ENCODE data around the gene PPP1R3F. TPM values are rescaled to one million over a fixed set of nuclear protein-coding genes. Genes with fewer than 3 reads are reported as not detected.
"Not testable (repeated sequence)": the region's sequence is repeated elsewhere in the genome, so short reads cannot be mapped to it uniquely, and the experiment has no call there.

PPP1R3F gene
- total RNA-seq, 1 donor from 2014 or later = 7.9 TPM

- DNase-seq (ENCODE audit: low spot score) = no peak
Measured at GRCh38 chrX:49310371-49310770, 40.8 kb downstream of the PPP1R3F start.

DNA sequence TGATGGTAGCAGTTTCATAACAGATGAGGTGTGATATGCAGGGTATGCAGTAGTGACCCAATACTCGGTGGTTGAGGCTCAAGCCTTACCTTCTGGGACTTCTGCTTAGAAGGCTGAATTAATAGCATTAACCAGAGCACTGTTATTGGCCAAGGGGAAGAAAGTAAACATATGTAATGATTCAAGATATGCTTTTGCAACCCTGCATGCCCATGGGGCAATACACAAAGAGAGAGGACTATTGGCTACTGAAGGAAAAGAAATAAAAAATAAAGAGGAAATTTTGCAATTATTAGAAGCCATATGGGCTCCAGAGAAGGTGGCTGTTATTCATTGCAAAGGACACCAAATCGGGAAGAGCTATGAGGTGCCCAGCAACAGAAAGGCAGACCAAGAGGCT is 42.6 kb downstream of the PPP1R3F start:
- H3K9me3 Mint-ChIP-seq = no peaks in the 10 kb centered on the region
- H3K27ac Mint-ChIP-seq = no peak overlapping the region
- peaks cover 1% of the 10 kb centered on the region for H3K27me3 Mint-ChIP-seq (ENCODE audit: low read depth)
- DNase-seq (ENCODE audit: low spot score) = no peak
- no peaks in the 10 kb centered on the region for H3K36me3 Mint-ChIP-seq (ENCODE audit: low read depth)
- peaks cover 15% of the 10 kb centered on the region for H3K4me1 Mint-ChIP-seq (ENCODE audit: low read depth)
- no peak overlapping the region for H3K4me3 Mint-ChIP-seq (ENCODE audit: low read depth)
- intact Hi-C loops (cut with micrococcal nuclease) = no loop called here

More at GRCh38 chrX:49310371-49310770, 40.8 kb downstream of the PPP1R3F start:
- Mint-ChIP-seq H3K36me3 (ENCODE audit: low read depth) (no peaks in the 10 kb centered on the region), H3K9me3 (no peaks in the 10 kb centered on the region), H3K4me3 (ENCODE audit: low read depth) (no peak overlapping the region), H3K27me3 (ENCODE audit: low read depth) (peaks cover 5% of the 10 kb centered on the region), H3K4me1 (ENCODE audit: low read depth) (peaks cover 15% of the 10 kb centered on the region), H3K27ac (no peak overlapping the region)
- intact Hi-C loops (cut with micrococcal nuclease) = no loop called here

DNA sequence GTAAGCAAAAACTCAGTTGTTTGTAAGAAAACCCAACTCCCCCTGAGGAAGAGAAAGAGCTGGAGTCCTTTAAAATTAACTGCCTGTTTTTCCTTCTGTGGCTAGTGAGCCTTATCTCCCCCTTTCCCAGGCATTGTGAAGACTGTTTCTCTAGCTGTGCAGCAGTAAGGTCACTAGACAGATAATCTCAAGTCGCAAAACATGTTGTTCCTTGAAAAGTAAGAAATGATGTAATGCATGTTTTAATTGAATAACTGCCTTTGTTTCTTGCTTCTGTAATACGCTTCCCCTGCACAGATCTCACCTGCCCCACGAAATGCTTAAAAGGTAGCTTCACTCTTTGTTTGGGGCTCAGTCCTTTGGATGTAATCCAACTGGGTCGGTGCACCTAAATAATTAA is 46.5 kb downstream of the PPP1R3F start:
- intact Hi-C loops (cut with micrococcal nuclease) = no loop called here
- no peaks in the 10 kb centered on the region for H3K9me3 Mint-ChIP-seq
- H3K36me3 Mint-ChIP-seq (ENCODE audit: low read depth) = no peaks in the 10 kb centered on the region
- H3K27me3 Mint-ChIP-seq (ENCODE audit: low read depth) = no peaks in the 10 kb centered on the region
- H3K4me1 Mint-ChIP-seq (ENCODE audit: low read depth) = no peaks in the 10 kb centered on the region
- no peak overlapping the region for H3K4me3 Mint-ChIP-seq (ENCODE audit: low read depth)
- no peak for DNase-seq (ENCODE audit: low spot score)
- H3K27ac Mint-ChIP-seq = no peak overlapping the region

GRCh38 chrX:49321737-49322136 is 52.1 kb downstream of the PPP1R3F start, which contains the start of gene GAGE12J:
Gene GAGE12J, plus strand, starts transcription at chrX:49322037. Its CDS starts 1,157 bp downstream, at chrX:49323194.
- H3K27ac Mint-ChIP-seq; intact Hi-C loops (cut with micrococcal nuclease); H3K4me3 Mint-ChIP-seq (ENCODE audit: low read depth); H3K4me1 Mint-ChIP-seq (ENCODE audit: low read depth); H3K27me3 Mint-ChIP-seq (ENCODE audit: low read depth); H3K36me3 Mint-ChIP-seq (ENCODE audit: low read depth); H3K9me3 Mint-ChIP-seq; DNase-seq (ENCODE audit: low spot score): not testable (repeated sequence)

GRCh38 chrX:49322266-49322665 is 52.7 kb downstream of the PPP1R3F start:
- H3K27ac Mint-ChIP-seq; H3K4me3 Mint-ChIP-seq (ENCODE audit: low read depth); H3K36me3 Mint-ChIP-seq (ENCODE audit: low read depth); H3K9me3 Mint-ChIP-seq; DNase-seq (ENCODE audit: low spot score); H3K27me3 Mint-ChIP-seq (ENCODE audit: low read depth); intact Hi-C loops (cut with micrococcal nuclease); H3K4me1 Mint-ChIP-seq (ENCODE audit: low read depth): not testable (repeated sequence)

DNA sequence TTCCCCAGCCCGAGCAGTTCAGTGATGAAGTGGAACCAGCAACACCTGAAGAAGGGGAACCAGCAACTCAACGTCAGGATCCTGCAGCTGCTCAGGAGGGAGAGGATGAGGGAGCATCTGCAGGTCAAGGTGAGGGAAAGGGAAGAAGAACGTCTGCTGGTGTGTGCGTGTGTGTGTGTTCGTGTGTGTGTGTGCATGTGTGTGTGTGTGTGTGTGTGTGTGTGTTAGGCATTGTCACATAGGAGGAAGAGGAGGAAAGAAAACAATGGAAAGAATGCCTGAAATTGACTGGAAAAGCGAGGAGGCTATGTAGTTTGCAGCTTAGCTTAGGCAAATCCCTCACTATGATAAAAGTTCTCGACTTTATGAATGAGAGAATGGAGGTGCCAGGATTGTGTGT is 54.1 kb downstream of the PPP1R3F start:
- H3K4me3 Mint-ChIP-seq (ENCODE audit: low read depth); H3K27me3 Mint-ChIP-seq (ENCODE audit: low read depth); DNase-seq (ENCODE audit: low spot score); H3K4me1 Mint-ChIP-seq (ENCODE audit: low read depth); H3K27ac Mint-ChIP-seq; H3K36me3 Mint-ChIP-seq (ENCODE audit: low read depth); intact Hi-C loops (cut with micrococcal nuclease); H3K9me3 Mint-ChIP-seq: not testable (repeated sequence)

DNA sequence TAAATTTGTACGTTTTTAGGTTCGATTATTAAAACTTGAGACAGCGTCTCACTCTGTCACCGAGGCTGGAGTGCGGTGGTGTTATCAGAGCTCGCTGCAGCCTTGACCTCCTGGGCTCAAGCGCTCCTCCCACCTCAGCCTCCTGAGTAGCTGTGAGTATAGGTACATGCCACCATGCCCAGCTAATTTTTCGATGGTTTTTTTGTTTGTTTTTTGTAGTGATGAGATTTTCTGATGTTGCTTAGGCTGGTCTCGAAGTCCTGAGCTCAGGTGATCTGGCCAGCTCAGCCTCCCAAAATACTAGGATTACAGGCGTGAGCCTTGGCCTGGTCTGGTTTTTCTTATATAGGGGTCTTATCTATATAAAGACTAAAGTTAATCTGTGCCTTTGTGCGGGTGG is 60.8 kb downstream of the PPP1R3F start:
- H3K27ac Mint-ChIP-seq; H3K9me3 Mint-ChIP-seq; H3K27me3 Mint-ChIP-seq (ENCODE audit: low read depth); DNase-seq (ENCODE audit: low spot score); H3K4me3 Mint-ChIP-seq (ENCODE audit: low read depth); H3K36me3 Mint-ChIP-seq (ENCODE audit: low read depth); H3K4me1 Mint-ChIP-seq (ENCODE audit: low read depth); intact Hi-C loops (cut with micrococcal nuclease): not testable (repeated sequence)

- DNase-seq (ENCODE audit: low spot score); intact Hi-C loops (cut with micrococcal nuclease): not testable (repeated sequence)
Measured at GRCh38 chrX:49331282-49331681, 61.7 kb downstream of the PPP1R3F start, which contains the start of gene GAGE13. Gene GAGE13, plus strand, starts transcription at chrX:49331582. Its CDS starts 1,156 bp downstream, at chrX:49332738.

GRCh38 chrX:49331841-49332240 is 62.2 kb downstream of the PPP1R3F start:
- H3K36me3 Mint-ChIP-seq (ENCODE audit: low read depth); intact Hi-C loops (cut with micrococcal nuclease); H3K4me3 Mint-ChIP-seq (ENCODE audit: low read depth); H3K4me1 Mint-ChIP-seq (ENCODE audit: low read depth); H3K9me3 Mint-ChIP-seq; H3K27ac Mint-ChIP-seq; H3K27me3 Mint-ChIP-seq (ENCODE audit: low read depth): not testable (repeated sequence)
- peak; percentile 16 for DNase-seq (ENCODE audit: low spot score)

More at GRCh38 chrX:49331282-49331681, 61.7 kb downstream of the PPP1R3F start, which contains the start of gene GAGE13:
- not testable (repeated sequence) for H3K4me3 Mint-ChIP-seq (ENCODE audit: low read depth); H3K4me1 Mint-ChIP-seq (ENCODE audit: low read depth); H3K36me3 Mint-ChIP-seq (ENCODE audit: low read depth); H3K27ac Mint-ChIP-seq; H3K27me3 Mint-ChIP-seq (ENCODE audit: low read depth); H3K9me3 Mint-ChIP-seq

Other genes starting within 250 kb of the PPP1R3F start
- 28.4 and 28.5 TPM in 2 replicates for gene TFE3, start 226.4 kb upstream of the PPP1R3F start, total RNA-seq
- gene CCDC120, start 210.8 kb upstream of the PPP1R3F start, total RNA-seq = 4.6 and 6.6 TPM in 2 replicates
- gene PRAF2, start 195.8 kb upstream of the PPP1R3F start, total RNA-seq = 14.2 and 14.4 TPM in 2 replicates
- gene WDR45, start 189.9 kb upstream of the PPP1R3F start, total RNA-seq = 37.9 and 43.5 TPM in 2 replicates
- gene GPKOW, start 146.1 kb upstream of the PPP1R3F start, total RNA-seq = 25.8 and 26.3 TPM in 2 replicates
- 1.6 and 2.1 TPM in 2 replicates for gene MAGIX, start 107.0 kb upstream of the PPP1R3F start, total RNA-seq
- gene PLP2, start 97.9 kb upstream of the PPP1R3F start, total RNA-seq = 112 and 116 TPM in 2 replicates
- gene PRICKLE3, start 83.4 kb upstream of the PPP1R3F start, total RNA-seq = 24.5 and 26.9 TPM in 2 replicates
- gene SYP, start 69.6 kb upstream of the PPP1R3F start, total RNA-seq = 3.8 and 4.3 TPM in 2 replicates
- gene CACNA1F, start 36.5 kb upstream of the PPP1R3F start, total RNA-seq = 0.23 and 0.32 TPM in 2 replicates
- gene CCDC22, start 34.3 kb upstream of the PPP1R3F start, total RNA-seq = 30.2 and 32.0 TPM in 2 replicates
- 28.9 and 29.4 TPM in 2 replicates for gene FOXP3, start 5.1 kb upstream of the PPP1R3F start, total RNA-seq
- not detected in 2 replicates for gene GAGE10, start 33.9 kb downstream of the PPP1R3F start, total RNA-seq
- gene GAGE12J, start 52.2 kb downstream of the PPP1R3F start, total RNA-seq = not detected in 2 replicates
- not detected in 2 replicates for gene GAGE13, start 61.8 kb downstream of the PPP1R3F start, total RNA-seq